HepG2 (cell line): ENCODE measurements around the gene IFT52. TPM values are rescaled to one million over a fixed set of nuclear protein-coding genes. Genes with fewer than 3 reads are reported as not detected.

Experiments used
- ATAC-seq: fragments of 200-7000 bp; cut with Tn5 transposase; 3 replicates; pipeline ENCODE4 v1.9.1; 2020; ENCODE audit warnings: mild to moderate bottlenecking, moderate library complexity
- BruUV-seq: library from RNA; stranded (reverse); fragments of 400-500 nt; replicated peaks from 2 replicates; lab custom pipeline; 2021; lab: Mats Ljungman, UMichigan
- CTCF ChIA-PET: fragments of 300-600 bp; formaldehyde crosslinking; extraction: SDS; loops from one replicate; lab custom pipeline; 2021; ENCODE audit warnings: low total read pairs, inconsistent platforms, low intra/inter-chr PET ratio; lab: Yijun Ruan, JAX
- POLR2A ChIA-PET: fragments of 350-600 bp; sonication (Branson Sonifier 250); formaldehyde crosslinking; loops from one replicate; lab custom pipeline; 2020; ENCODE audit warnings: antibody characterized with exemption, inconsistent platforms; lab: Yijun Ruan, JAX
- DNase-seq: peaks from one replicate; pipeline ENCODE4 v3.0.0-alpha.2; 2015; ENCODE audit warnings: low spot score
- FAIRE-seq: peaks from 3 replicates; lab custom pipeline; 2011; peaks lifted over from hg19 to GRCh38; lab: Jason Lieb, UNC
- H2AFZ ChIP-seq: one replicate; pipeline ENCODE4 v1.6.1; 2011; ENCODE audit warnings: low read length, inconsistent platforms
- H3K27ac ChIP-seq: fragments of 300-600 bp; 3 replicates; pipeline ENCODE4 v1.8.0; 2011; ENCODE audit warnings: mixed run types, mild to moderate bottlenecking, mixed read lengths, low read length, inconsistent platforms; ENCODE audit not compliant: insufficient read depth; ENCODE audit errors: extremely low read length
- H3K27me3 ChIP-seq, 2 experiments: fragments of 200-600 bp in 1 of 2; 2 replicates in 1 of 2; 3 replicates in 1 of 2; pipeline versions ENCODE4 v1.6.0 to v1.8.0; 2011; ENCODE audit warnings: low read length in 2 of 2, mild to moderate bottlenecking in 2 of 2, moderate library complexity in 2 of 2, inconsistent platforms in 1 of 2; ENCODE audit not compliant: insufficient read depth in 2 of 2, control insufficient read depth in 1 of 2
- H3K36me3 ChIP-seq, 2 experiments: fragments of 200-600 bp in 1 of 2; replicated peaks in 1 of 2; 2 replicates in 1 of 2; 3 replicates in 1 of 2; pipeline versions ENCODE4 v1.5.1 to v1.8.0; 2011; ENCODE audit warnings: low read length in 2 of 2, inconsistent platforms in 1 of 2; ENCODE audit not compliant: insufficient read depth in 2 of 2, control insufficient read depth in 1 of 2
- H3K4me1 ChIP-seq: 2 replicates; pipeline ENCODE4 v1.5.1; 2012; ENCODE audit warnings: low read length, inconsistent platforms; ENCODE audit not compliant: insufficient read depth
- H3K4me2 ChIP-seq: 2 replicates; pipeline ENCODE4 v1.6.0; 2011; ENCODE audit warnings: low read depth, low read length, inconsistent platforms
- H3K4me3 ChIP-seq, 3 experiments: fragments of 200-600 bp in 1 of 3; sonication (generic), shearing (Covaris generic) in 1 of 3; replicated peaks in 1 of 3; 2 replicates each; pipeline ENCODE4 v1.5.1; 2011 to 2016; ENCODE audit warnings: low read length in 3 of 3, inconsistent platforms in 2 of 3, low read depth in 2 of 3, mild to moderate bottlenecking in 2 of 3, control low read depth in 1 of 3, mixed read lengths in 1 of 3; ENCODE audit not compliant: insufficient read depth in 1 of 3
- H3K79me2 ChIP-seq: one replicate; pipeline ENCODE4 v1.6.1; 2011; ENCODE audit warnings: low read length, inconsistent platforms; ENCODE audit not compliant: insufficient read depth
- H3K9ac ChIP-seq: 2 replicates; pipeline ENCODE4 v1.6.0; 2011; ENCODE audit warnings: mild to moderate bottlenecking, low read depth, low read length, inconsistent platforms; ENCODE audit not compliant: insufficient read depth
- H3K9me3 ChIP-seq: 2 replicates; pipeline ENCODE4 v1.5.1; 2012; ENCODE audit warnings: mild to moderate bottlenecking, low read length
- H4K20me1 ChIP-seq: 2 replicates; pipeline ENCODE4 v1.6.0; 2011; ENCODE audit warnings: inconsistent platforms, mild to moderate bottlenecking, low read length, moderate library complexity; ENCODE audit not compliant: insufficient read depth
- EED ChIP-seq: sonication (generic); formaldehyde crosslinking; IDR thresholded peaks from 2 replicates; pipeline ENCODE4 v1.5.0; 2020; ENCODE audit warnings: mild to moderate bottlenecking, missing genetic modification reagents
- HCFC1 ChIP-seq: fragments of 150-350 bp; IDR thresholded peaks from 2 replicates; pipeline ENCODE4 v1.6.1; 2014; ENCODE audit warnings: low read depth, low read length
- ONECUT2 ChIP-seq: sonication (generic); formaldehyde crosslinking; IDR thresholded peaks from 2 replicates; pipeline ENCODE4 v1.4.0; 2020; ENCODE audit warnings: missing genetic modification reagents
- ZBTB10 ChIP-seq: sonication (generic); formaldehyde crosslinking; IDR thresholded peaks from 2 replicates; pipeline ENCODE4 v1.4.0; 2020; ENCODE audit warnings: missing genetic modification reagents, borderline replicate concordance
- ZBTB25 ChIP-seq: IDR thresholded peaks from 2 replicates; pipeline ENCODE4 v1.6.1; 2018; ENCODE audit warnings: missing genetic modification reagents
- ZNF549 ChIP-seq: sonication (generic); formaldehyde crosslinking; IDR thresholded peaks from 2 replicates; pipeline ENCODE4 v1.5.0; 2020; ENCODE audit warnings: missing genetic modification reagents
- WGBS: methylation state at CpG from one replicate; pipeline ENCODE4 v1.1.6; 2017; ENCODE audit warnings: low lambda C conversion rate; 5-methylcytosine and 5-hydroxymethylcytosine counted together
- in situ Hi-C: cut with HindIII; loops from 2 replicates; pipeline ENCODE4 v1.10.0; 2017; ENCODE audit warnings: low pct_unique_long_range_greater_than_20kb; ENCODE audit not compliant: extremely low pct_ligation_motif_present
- intact Hi-C: fragments of 100-400 bp; cut with micrococcal nuclease; formaldehyde crosslinking; loops from one replicate; pipeline ENCODE4 v1.10.0; 2022; ENCODE audit not compliant: unreplicated experiment
- polyA plus RNA-seq, 8 experiments: library from polyadenylated mRNA; depleted of rRNA in 3 of 8; stranded (reverse) in 7 of 8; unstranded in 1 of 8; fragments of >200 nt; fragmentation: Illumina TruSeq in 4 of 8; extraction: Trizol in 4 of 8; gene quantifications; 2 replicates each; pipeline versions ENCODE4 v1.2.1 to v1.2.3, GENCODE V29; 2011 to 2016; ENCODE audit warnings: low read depth in 4 of 8, missing spikeins in 1 of 8, mixed read lengths in 1 of 8; ENCODE audit not compliant: insufficient read depth in 1 of 8
- total RNA-seq, 5 experiments: library from RNA; depleted of rRNA; stranded (reverse); fragments of >200 nt; fragmentation: Illumina TruSeq; extraction: Trizol; gene quantifications; 2 replicates each; pipeline ENCODE4 v1.2.3, GENCODE V29; 2016; ENCODE audit warnings: low read depth in 1 of 5
- TF ChIP-seq, protein P1 (sequence below): sonication (generic); formaldehyde crosslinking; IDR thresholded peaks from 2 replicates; pipeline ENCODE4 v1.4.0; 2020; ENCODE audit warnings: missing genetic modification reagents, mild to moderate bottlenecking, borderline replicate concordance
- TF ChIP-seq, protein P2 (sequence below): sonication (generic); formaldehyde crosslinking; IDR thresholded peaks from 2 replicates; pipeline ENCODE4 v1.4.0; 2020; ENCODE audit warnings: missing genetic modification reagents, borderline replicate concordance

Gene IFT52
- total and polyA plus RNA-seq, 2 of the 13 experiments (the other 11 are each of a cell fraction or from before 2014, with no cell fraction given), result 48.0 to 64.0 TPM

GRCh38 chr20:43694763-43695162 lies 104.0 kb downstream of the IFT52 start:
- Histone ChIP-seq H3K27ac (no peak overlapping the region), H3K79me2 (no peaks in the 10 kb centered on the region), H2AFZ (no peak overlapping the region), H4K20me1 (no peaks in the 10 kb centered on the region), H3K4me2 (no peak overlapping the region), H3K27me3 (no peaks in the 10 kb centered on the region), H3K4me3 (no peak overlapping the region), H3K4me1 (no peaks in the 10 kb centered on the region), H3K9ac (no peak overlapping the region), H3K36me3 (peaks cover 4 to 26% of the 10 kb centered on the region in 2 experiments; a peak in 4 of 5 replicates), H3K9me3 (no peaks in the 10 kb centered on the region)
- 96% methylated on average over 3 of the region's 3 CpGs for WGBS
- FAIRE-seq (no peak), DNase-seq (no peak), ATAC-seq (no peak)
- ChIA-PET CTCF (no interaction called here), POLR2A (no interaction called here)
- TF ChIP-seq, protein P1, sequence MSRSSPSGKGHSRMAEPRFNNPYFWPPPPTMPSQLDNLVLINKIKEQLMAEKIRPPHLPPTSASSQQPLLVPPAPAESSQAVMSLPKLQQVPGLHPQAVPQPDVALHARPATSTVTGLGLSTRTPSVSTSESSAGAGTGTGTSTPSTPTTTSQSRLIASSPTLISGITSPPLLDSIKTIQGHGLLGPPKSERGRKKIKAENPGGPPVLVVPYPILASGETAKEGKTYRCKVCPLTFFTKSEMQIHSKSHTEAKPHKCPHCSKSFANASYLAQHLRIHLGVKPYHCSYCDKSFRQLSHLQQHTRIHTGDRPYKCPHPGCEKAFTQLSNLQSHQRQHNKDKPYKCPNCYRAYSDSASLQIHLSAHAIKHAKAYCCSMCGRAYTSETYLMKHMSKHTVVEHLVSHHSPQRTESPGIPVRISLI (CRISPR knock-in tag), result 0 out of 2 replicates have a peak, but pooled peaks have one; percentile 23
- TF ChIP-seq ZBTB25 (CRISPR knock-in tag), result no peak
- no peak for TF ChIP-seq EED (CRISPR knock-in tag)
- intact Hi-C loops (no loop called here), in situ Hi-C loops (loop anchor here (5.0 kb wide), 2 partner anchors 157 to 247 kb away; no protein-coding TSS in a partner anchor)
- no TSS peak for BruUV-seq

DNA sequence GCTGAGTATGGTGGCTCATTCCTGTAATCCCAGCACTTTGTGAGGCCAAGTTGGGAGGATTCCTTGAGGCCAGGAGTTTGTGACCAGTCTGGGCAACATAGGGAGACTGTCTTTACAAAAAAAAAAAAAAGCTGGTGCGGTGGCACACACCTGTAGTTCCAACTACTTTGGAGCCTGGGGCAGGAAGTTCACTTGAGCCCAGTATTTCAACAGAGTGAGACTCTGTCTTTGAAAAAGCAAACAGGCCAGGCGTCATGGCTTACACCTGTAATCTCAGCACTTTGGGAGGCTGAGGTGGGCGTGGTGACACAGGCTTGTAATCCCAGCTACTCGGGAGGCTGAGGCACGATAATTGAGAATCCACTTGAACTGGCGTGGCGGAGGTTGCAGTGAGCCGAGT lies 104.8 kb downstream of the IFT52 start:
- DNase-seq, result no peak
- BruUV-seq, result no TSS peak
- H3K79me2 ChIP-seq, result no peaks in the 10 kb centered on the region
- H3K36me3 ChIP-seq, result peaks cover 11 to 32% of the 10 kb centered on the region in 2 experiments
- no peak overlapping the region for H2AFZ ChIP-seq
- no peaks in the 10 kb centered on the region for H3K4me1 ChIP-seq
- H3K27ac ChIP-seq, result no peak overlapping the region
- ChIA-PET CTCF (no interaction called here), POLR2A (no interaction called here)
- no peaks in the 10 kb centered on the region for H4K20me1 ChIP-seq
- no peak for ATAC-seq
- WGBS, result 94% methylated on average over 8 of the region's 8 CpGs
- H3K4me3 ChIP-seq, result no peak overlapping the region
- no peaks in the 10 kb centered on the region for H3K27me3 ChIP-seq
- no peak overlapping the region for H3K9ac ChIP-seq
- no peak for FAIRE-seq
- H3K9me3 ChIP-seq, result no peaks in the 10 kb centered on the region
- intact Hi-C loops (no loop called here), in situ Hi-C loops (no loop called here)
- H3K4me2 ChIP-seq, result no peak overlapping the region
- TF ChIP-seq ZBTB10 (CRISPR knock-in tag), result no peak
- TF ChIP-seq HCFC1, result no peak
- no peak for TF ChIP-seq ONECUT2 (CRISPR knock-in tag)
- TF ChIP-seq, protein P2, sequence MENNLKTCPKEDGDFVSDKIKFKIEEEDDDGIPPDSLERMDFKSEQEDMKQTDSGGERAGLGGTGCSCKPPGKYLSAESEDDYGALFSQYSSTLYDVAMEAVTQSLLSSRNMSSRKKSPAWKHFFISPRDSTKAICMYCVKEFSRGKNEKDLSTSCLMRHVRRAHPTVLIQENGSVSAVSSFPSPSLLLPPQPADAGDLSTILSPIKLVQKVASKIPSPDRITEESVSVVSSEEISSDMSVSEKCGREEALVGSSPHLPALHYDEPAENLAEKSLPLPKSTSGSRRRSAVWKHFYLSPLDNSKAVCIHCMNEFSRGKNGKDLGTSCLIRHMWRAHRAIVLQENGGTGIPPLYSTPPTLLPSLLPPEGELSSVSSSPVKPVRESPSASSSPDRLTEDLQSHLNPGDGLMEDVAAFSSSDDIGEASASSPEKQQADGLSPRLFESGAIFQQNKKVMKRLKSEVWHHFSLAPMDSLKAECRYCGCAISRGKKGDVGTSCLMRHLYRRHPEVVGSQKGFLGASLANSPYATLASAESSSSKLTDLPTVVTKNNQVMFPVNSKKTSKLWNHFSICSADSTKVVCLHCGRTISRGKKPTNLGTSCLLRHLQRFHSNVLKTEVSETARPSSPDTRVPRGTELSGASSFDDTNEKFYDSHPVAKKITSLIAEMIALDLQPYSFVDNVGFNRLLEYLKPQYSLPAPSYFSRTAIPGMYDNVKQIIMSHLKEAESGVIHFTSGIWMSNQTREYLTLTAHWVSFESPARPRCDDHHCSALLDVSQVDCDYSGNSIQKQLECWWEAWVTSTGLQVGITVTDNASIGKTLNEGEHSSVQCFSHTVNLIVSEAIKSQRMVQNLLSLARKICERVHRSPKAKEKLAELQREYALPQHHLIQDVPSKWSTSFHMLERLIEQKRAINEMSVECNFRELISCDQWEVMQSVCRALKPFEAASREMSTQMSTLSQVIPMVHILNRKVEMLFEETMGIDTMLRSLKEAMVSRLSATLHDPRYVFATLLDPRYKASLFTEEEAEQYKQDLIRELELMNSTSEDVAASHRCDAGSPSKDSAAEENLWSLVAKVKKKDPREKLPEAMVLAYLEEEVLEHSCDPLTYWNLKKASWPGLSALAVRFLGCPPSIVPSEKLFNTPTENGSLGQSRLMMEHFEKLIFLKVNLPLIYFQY (CRISPR knock-in tag), result no peak
- no peak for TF ChIP-seq ZNF549 (CRISPR knock-in tag)
